Stimulated activated CD4-positive, alpha-beta T cell treated with anti-CD3 and anti-CD28 coated beads, Interleukin-4, amount 100 ng/mL, for 4 hours (primary cell): ENCODE results near the gene PTPN13.
A peak's percentile ranks its signal among the peaks of the same experiment; 100 is the strongest.

ENCODE experiments used
- DNase-seq, 2 experiments: peaks; one replicate each; pipeline ENCODE4 v3.0.0-alpha.2; 2020

PTPN13 gene, protein sequence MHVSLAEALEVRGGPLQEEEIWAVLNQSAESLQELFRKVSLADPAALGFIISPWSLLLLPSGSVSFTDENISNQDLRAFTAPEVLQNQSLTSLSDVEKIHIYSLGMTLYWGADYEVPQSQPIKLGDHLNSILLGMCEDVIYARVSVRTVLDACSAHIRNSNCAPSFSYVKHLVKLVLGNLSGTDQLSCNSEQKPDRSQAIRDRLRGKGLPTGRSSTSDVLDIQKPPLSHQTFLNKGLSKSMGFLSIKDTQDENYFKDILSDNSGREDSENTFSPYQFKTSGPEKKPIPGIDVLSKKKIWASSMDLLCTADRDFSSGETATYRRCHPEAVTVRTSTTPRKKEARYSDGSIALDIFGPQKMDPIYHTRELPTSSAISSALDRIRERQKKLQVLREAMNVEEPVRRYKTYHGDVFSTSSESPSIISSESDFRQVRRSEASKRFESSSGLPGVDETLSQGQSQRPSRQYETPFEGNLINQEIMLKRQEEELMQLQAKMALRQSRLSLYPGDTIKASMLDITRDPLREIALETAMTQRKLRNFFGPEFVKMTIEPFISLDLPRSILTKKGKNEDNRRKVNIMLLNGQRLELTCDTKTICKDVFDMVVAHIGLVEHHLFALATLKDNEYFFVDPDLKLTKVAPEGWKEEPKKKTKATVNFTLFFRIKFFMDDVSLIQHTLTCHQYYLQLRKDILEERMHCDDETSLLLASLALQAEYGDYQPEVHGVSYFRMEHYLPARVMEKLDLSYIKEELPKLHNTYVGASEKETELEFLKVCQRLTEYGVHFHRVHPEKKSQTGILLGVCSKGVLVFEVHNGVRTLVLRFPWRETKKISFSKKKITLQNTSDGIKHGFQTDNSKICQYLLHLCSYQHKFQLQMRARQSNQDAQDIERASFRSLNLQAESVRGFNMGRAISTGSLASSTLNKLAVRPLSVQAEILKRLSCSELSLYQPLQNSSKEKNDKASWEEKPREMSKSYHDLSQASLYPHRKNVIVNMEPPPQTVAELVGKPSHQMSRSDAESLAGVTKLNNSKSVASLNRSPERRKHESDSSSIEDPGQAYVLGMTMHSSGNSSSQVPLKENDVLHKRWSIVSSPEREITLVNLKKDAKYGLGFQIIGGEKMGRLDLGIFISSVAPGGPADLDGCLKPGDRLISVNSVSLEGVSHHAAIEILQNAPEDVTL (N-terminal part only)

DNA sequence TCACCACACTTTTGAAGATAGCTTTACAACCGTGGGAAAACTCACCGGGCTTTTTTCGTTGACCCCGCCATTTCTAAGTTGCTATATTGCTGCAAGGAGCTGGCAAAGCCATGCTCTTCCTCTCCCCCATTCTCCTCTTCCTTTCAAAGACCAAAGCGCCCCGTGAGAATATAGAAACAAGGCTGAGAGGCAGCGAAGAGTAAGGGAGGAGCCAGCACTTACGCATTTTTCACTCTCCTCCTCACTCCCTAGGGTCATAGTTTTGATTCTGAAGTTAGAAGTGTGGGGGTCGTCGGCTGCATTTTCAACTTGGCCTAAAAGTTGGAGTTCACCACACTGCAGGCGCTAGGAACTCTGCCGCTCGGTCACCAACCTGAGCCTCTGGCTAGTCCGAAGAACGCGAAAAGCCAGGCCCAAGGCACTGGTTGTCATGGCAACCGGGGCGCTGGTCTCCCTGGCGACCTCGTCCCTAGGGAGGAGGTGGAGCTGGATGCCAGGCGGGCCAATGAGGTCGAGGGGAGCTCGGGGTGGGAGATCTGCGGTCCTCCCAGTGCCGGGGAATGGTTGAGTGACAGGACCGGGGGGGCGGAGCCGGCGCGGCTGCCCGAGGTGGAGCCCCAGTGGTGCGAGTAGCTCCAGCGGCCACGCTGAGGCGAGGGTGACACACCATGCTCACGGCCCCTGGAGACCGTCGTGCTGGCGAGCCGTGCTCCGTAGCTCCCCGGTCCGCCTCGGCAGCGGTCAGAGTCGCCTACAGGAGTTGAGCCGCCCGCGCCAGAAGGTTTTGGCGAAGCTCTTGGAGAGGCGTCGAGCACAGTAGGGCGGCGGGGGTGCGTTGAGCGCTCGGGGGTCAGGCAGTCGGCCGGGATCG lies at the start of gene PTPN13:
TSS of gene PTPN13 (plus strand) at position 628 of the 871 bp plus-strand sequence. CDS start 40,942 bp downstream, outside the sequence.
- DNase-seq = peak; percentile 52 to 55

DNA sequence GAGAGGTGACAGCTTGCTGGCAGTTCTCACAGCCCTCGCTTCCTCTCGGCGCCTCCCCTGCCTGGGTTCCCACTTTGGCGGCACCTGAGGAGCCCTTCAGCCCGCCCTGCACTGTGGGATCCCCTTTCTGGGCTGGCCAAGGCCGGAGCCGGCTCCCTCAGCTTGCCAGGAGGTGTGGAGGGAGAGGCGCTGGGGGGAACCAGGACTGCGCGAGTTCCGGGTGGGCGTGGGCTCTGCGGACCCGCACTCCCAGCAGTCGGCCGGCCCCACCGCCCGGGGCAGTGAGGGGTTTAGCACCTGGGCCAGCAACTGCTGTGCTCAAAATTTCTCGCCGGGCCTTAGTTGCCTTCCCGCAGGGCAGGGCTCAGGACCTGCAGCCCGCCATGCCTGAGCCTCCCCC lies 47.0 kb upstream of the PTPN13 start:
- DNase-seq = no peak

DNA sequence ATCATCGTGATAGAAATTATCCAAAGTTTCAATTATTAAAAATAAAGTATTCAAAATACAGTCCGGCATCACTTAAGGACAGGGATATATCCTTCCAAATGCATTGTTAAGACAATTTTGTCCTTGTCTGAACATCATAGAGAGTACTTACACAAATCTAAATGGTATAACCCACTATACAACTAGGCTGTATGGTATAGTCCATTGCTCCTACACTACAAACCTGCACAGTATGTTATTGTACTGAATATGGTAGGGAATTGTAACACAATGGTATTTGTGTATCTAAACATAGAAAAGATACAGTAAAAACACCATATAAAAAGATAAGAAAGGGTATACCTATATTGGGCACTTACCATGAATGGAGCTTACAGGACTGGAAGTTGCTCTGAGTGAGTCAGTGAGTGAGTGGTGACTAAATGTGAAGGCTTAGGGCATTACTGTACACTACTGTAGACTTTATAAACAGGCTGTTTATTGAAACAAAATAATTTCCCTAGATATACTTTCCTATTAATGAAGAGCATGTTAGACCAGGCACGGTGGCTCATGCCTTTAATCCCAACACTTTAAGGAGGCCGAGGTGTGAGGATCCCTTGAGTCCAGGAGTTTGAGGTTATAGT lies 44.8 kb upstream of the PTPN13 start:
- no peak for DNase-seq

DNA sequence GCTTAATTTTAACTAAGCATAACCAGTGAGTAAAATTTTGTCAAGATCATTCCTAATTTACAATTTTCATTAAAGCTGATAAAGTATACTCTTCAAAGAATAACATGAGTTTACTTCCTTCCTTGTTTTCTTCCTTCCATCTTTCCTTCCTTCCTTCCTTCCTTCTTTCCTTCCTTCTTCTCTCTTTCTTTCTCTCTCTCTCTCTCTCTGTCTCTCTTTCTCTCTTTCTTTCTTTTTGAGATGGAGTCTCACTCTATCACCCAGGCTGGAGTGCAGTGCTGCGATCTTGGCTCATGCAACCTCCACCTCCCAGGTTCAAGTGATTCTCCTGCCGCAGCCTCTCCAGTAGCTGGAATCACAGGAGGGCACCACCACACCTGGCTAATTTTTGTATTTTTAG lies 42.7 kb upstream of the PTPN13 start:
- DNase-seq = no peak

DNA sequence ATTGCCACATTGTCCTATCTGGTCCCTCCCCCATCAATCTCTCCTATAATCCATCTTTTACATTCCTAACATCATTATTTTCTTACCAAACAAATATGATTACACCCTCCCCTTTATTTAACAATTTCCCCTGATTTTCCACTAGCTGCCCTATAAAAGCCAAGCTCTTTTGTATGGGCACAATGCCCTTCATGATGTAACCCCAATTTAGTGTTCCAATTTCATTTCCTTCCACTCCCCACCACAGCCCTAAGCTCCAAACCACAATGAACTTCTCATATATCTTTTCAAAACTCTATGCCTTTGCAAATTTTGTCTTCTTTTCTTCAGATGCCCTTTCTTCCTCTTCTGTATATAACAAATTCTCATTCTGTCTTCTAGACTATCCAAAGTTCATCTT lies 39.5 kb upstream of the PTPN13 start:
- DNase-seq = no peak

DNA sequence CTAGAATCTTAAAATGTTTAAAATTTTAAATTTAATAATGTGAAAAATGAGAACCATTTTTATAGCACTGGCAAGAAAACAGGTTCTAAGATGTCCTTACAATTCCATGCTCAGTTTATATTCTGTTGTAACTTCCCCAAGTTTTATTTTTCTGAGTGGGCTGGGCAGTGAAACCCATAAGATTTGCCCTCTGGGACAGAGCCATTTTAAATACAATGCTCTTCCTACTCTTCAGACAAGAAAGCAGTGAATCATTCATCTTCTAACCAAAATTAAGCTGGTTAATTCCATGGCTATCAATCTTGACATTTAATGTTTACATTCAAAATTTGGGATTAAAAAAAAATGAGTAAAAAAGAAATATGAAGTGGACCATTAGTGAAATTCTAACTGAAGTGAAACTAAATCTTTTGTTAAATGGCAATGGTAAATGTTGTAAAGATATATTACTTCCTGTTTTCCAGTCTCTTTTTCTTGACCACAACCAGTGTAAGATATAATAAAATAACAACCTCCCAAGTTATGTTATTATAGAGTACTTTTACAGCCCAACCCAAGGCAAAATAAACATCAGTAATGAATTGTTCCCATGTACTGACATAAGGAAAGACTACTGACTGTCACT lies 37.2 kb upstream of the PTPN13 start:
- no peak for DNase-seq

DNA sequence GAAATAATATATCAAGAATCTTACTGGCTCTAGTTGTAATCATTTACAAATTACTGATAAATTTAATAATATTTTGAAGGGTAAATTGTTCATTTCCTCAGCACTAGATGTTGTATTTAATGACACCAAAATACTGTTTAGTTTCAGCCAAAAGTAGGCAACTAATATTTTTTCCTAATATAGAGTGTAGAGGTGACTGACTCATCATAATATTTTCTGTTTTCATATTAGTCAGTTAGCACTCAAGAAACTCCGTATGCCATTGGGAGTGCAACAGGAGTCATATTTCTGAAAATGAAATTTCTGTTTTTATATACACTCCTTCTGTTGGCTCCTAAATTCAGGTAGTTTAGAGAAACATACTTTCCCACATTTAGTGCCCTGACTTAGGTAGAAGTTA lies 36.6 kb upstream of the PTPN13 start:
- no peak for DNase-seq

DNA sequence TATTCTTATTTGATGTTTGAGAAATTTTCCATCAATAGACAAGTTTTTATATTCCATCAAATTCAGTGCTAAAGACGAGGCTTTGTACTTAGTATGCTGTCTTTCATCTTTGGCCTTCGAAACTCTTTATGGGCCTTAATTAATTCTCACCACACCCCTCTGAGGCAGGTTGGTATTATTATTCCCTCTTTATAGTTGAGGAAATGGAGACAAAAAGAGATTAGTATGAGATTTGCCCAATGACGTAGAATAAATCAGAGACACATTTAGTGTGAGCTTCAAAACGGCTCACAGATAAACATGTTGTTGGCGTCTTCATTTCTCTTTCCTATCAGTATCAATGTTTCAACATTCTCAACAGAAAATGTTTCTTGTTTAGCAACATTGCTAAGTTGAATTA lies 35.9 kb upstream of the PTPN13 start:
- no peak for DNase-seq

DNA sequence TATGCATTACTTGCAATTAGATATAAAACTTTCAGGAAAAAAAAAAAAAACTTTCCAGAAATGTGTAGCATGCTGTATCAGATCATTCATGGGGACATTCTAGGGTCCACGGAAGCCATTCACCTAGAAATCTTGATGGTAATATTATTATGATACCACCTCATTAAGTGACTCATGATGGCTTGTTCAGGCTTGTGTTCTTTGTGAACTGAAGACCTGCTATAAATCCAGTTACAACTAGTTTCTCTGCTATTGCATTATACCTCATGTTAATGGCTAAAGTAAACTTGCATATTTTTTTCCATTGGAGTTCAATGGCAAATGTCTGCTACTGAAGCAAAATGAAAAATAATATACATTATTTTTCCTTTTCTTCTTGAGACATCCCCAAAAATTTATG lies 35.3 kb upstream of the PTPN13 start:
- DNase-seq = no peak

DNA sequence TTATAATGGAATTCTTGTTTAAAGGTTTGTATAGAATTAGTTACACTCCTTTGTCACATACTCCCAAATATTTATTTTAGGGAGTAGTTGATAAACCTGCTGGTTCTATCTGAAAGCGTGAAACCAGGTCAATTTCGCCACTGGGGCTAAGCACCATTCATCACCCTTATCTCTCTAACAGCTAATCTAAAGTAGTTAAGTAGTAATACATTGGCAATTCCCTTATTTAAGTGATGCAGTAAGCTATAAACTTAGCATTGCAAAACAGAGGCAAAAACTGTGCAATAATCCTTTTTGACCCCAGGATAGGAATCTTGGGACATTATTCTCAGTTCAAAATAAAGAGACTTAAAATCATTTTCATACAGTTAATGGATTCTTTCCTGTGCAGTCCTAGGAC lies 33.7 kb upstream of the PTPN13 start:
- no peak for DNase-seq

DNA sequence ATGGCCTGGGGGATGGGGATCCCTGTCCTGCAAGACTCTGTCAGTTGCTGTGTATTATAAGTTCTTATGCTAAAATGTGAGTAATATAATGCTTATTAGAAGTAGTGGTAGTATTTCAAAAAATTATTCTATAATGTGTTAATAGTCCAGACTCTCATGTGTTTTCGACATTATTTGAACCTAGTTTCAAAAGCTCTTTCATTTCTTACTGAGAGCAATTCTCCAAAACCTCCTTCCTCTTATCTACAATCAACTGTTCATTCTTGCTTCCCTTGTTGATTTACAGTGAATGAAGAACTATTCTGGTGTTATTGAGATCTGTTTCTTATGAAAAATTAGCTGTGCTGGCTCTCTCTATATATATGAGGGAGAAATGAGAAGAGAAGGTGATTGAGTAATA lies 32.9 kb upstream of the PTPN13 start:
- no peak for DNase-seq

DNA sequence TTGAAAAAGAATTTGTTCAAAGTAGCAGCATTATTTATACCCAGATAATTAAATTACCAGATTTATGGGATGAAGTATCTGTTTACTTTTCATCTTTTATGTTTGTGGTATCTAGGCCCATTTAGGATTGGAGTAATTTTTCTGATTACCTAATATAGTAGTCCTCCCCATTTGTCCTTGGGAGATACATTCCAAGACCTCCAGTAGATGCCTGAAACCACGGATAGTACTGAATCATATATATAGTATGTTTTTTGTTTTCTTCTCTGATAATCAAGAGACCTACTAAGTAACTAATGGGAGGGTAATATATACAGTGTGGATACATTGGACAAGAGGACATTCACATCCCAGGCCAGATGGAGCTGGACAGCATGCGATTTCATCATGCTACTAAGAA lies 30.7 kb upstream of the PTPN13 start:
- no peak for DNase-seq

DNA sequence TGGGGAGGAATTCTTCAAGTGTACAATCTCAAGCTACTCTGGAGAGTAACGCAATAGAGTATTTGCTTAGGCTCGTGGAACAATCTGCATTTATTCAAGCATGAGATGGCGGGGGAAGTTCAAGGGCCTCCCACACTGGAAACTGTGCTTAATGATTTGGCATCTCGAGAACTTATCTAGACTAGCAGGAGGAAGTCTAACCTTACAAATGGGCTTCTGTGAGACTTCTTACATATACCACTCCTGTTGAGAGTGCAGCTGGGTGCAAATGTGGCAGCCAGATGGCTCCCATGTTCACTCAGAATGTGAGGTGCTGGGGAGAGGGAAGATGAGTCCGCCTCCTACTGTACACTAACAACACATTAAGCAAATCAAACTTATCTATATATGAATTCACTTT lies 29.3 kb upstream of the PTPN13 start:
- no peak for DNase-seq

DNA sequence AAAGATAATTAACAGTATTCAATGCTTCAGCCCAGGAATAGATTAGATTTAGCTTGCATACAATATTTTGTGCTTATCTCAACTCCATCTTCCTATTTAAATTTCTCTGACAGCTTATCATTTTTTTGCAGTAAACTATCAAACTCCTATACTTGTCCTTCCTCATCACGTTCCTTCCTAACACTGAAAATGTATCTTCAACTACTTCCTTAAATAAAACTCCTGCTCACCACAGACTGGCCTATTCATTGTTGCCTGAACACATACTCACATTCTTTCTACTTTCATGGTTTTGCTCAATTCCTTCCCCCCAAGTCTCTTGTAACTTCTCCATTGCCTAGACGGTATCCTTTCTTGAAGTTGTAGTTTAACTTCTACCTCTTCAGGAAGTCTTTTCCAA lies 28.5 kb upstream of the PTPN13 start:
- no peak for DNase-seq

DNA sequence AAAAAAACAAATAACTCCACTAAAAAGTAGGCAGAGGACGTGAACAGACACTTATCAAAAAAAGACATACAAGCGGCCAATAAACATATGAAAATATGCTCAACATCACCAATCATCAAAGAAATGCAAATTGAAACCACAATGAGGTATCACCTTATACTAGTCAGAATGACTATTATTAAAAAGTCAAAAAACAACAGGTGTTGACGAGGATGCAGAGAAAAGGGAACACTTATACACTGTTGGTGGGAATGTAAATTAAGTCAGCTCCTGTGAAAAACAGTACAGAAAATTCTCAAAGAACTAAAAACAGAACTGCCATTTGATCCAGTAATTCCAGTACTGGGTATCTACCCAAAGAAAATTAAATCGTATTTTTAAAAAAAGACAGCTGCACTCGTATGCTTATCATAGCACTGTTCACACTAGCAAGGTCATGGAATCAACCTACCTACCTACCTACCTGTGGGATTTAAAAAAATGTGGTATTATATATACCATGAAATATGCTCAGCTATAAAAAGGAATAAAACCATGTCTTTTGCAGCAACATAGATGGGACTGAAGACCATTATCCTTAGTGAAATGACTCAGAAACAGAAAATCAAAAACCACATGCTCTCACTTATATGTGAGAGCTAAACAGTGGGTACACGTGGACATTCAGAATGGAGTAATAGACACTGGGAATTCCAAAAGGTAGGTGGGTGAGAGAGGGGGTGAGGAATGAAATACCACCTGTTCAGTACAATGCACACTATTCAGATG lies 24.8 kb upstream of the PTPN13 start:
- no peak for DNase-seq

DNA sequence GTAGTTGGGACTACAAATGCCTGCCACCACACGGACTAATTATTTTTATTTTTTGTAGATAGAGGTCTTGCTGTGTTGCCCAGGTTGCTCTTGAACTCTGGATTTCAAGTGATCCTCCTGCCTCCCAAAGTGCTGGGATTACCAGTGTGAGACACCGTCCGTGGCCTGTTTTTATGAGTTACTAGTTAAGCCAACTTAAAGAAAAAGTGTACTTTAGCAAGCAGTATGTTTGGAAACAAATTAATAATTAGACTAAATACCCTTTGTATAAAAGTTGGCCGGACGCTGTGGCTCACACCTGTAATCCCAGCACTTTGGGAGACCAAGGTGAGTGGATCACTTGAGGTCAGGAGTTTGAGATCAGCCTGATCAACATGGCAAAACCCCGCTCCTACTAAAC lies 14.2 kb upstream of the PTPN13 start:
- no peak for DNase-seq

DNA sequence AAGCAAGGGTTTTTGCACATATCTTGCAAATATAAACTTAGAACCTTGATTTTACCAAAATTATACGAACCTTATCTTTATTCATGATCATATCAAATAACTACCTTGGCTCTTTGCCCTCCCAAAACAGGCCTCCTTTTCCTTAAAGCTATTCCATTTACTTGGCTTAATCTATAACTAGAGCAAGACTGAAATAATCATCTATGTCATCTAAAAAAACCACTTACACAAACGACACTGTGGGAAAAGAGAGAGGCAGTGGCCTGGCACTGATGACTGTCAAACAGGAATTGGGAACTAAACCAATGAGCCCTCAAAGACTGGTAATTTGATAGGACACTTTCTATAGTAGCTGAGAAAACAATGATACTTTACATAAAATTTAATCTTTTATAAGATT lies 11.7 kb upstream of the PTPN13 start:
- no peak for DNase-seq

DNA sequence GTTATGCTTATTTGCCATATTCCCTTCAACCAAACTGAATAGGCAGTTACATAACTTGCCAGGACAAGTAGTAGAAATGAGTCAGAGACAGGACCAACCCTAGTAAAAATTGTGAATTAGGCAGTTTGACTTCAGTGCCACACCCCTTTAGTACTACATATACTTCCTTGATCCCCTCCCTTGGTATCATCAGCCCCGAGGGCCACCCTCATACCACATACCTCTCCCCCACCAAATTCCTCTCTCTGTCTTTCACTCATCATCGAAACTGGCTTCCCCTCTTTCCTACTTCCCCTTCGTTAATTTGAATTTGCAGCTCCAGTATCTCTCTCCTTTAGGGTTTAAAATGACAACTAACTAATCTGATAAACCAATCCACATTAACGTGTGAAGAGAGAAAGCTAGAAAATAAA lies 7.9 kb upstream of the PTPN13 start:
- DNase-seq = no peak

DNA sequence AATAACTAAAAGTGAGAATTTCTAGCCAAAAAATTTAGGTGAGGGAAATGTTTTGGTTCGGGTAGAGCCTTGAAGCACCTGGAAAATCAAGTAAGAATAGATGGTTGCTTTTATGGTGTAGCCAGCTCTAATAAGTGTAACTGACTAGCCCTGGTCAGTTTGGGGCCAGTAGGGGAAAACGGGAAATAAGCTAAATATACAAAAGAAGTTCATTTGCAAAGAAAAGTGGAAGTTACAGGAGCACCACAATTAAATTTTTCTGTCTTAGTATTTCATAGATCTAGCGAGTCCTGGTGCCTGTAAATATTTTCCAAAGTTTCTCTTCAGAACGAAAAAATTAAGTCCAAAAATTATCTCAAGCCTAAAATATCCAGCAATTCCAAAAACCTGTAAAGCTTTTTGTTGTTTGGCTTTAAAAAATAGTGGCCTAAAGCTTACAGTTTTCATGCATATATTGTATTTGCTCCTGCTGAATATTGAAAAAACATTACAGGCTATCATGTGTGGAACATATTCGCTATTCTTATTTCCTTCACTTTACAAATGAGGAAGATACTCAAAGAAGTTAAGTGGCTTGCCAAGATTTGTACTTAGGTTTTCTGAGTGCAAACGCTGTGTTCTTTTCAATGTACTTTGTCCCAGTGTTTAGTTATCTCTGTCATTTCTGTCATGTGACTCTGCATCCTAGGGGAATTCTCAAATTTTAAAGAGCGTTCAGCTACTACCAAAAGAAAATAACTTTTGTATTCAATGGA lies 7.3 kb upstream of the PTPN13 start:
- no peak for DNase-seq
